Calu3 (cell line): ENCODE data around the gene SLC46A1. TPM values are rescaled to one million over a fixed set of nuclear protein-coding genes. Genes with fewer than 3 reads are reported as not detected.

Experiments
- BruUV-seq: library from RNA; stranded (reverse); fragments of 400-500 nt; replicated peaks from 2 replicates; lab custom pipeline; 2021; lab: Mats Ljungman, UMichigan
- CTCF ChIA-PET: fragments of 300-600 bp; sonication (Branson Sonifier 250); formaldehyde crosslinking; loops from one replicate; lab custom pipeline; 2022; ENCODE audit warnings: antibody characterized with exemption; lab: Charles Lee
- DNase-seq: peaks from one replicate; pipeline ENCODE4 v3.0.0; 2022
- H3K27ac Mint-ChIP-seq: one replicate; pipeline ENCODE4 v1.8.0; 2022; ENCODE audit warnings: mixed read lengths; ENCODE audit not compliant: unreplicated experiment
- H3K27me3 Mint-ChIP-seq: one replicate; pipeline ENCODE4 v1.8.0; 2022; ENCODE audit warnings: mixed read lengths; ENCODE audit not compliant: unreplicated experiment
- H3K36me3 Mint-ChIP-seq: one replicate; pipeline ENCODE4 v1.8.0; 2022; ENCODE audit warnings: mild to moderate bottlenecking, moderate library complexity, mixed read lengths; ENCODE audit not compliant: insufficient read depth, unreplicated experiment
- H3K4me1 Mint-ChIP-seq: one replicate; pipeline ENCODE4 v1.8.0; 2022; ENCODE audit warnings: mild to moderate bottlenecking, low read depth, mixed read lengths; ENCODE audit not compliant: unreplicated experiment
- H3K4me3 Mint-ChIP-seq: one replicate; pipeline ENCODE4 v1.8.0; 2022; ENCODE audit warnings: mild to moderate bottlenecking, low read depth, moderate library complexity, mixed read lengths; ENCODE audit not compliant: unreplicated experiment
- H3K9me3 Mint-ChIP-seq: one replicate; pipeline ENCODE4 v1.8.0; 2022; ENCODE audit warnings: low read depth, mixed read lengths; ENCODE audit not compliant: unreplicated experiment
- intact Hi-C: fragments of 100-400 bp; cut with micrococcal nuclease; formaldehyde crosslinking; loops from one replicate; pipeline ENCODE4 v1.10.0; 2022; ENCODE audit not compliant: unreplicated experiment
- total RNA-seq: library from RNA; stranded (reverse); gene quantifications from 2 replicates; pipeline ENCODE4 v1.2.3, GENCODE V29; 2022
- TF ChIP-seq, protein P1 (sequence below): fragments of 200-600 bp; IDR thresholded peaks from one replicate; pipeline ENCODE4 v1.8.0; 2022; ENCODE audit warnings: antibody characterized with exemption; ENCODE audit not compliant: unreplicated experiment

The SLC46A1 gene
- total RNA-seq, 1 experiment from 2014 or later = 17.0 TPM

DNA sequence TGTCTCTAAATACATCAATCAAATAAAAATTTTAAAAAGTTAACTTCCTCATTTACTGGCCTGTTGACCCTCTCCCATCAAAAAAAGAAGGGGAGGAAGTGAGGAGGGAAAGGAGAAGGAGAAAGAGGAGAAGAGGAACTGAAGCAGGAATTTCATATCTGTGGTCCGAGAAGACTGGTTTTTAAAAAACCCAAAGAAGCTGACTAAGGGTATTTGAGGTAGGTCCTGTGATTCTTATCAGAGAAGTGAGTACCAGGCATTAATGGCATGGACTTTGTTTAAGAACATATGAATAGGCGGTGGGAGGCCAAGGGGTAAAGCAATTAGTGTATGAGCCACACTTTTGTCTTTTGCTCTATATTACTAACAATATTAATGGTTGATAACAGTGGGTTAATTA is 2.0 kb downstream of the SLC46A1 start:
- TF ChIP-seq, protein P1, sequence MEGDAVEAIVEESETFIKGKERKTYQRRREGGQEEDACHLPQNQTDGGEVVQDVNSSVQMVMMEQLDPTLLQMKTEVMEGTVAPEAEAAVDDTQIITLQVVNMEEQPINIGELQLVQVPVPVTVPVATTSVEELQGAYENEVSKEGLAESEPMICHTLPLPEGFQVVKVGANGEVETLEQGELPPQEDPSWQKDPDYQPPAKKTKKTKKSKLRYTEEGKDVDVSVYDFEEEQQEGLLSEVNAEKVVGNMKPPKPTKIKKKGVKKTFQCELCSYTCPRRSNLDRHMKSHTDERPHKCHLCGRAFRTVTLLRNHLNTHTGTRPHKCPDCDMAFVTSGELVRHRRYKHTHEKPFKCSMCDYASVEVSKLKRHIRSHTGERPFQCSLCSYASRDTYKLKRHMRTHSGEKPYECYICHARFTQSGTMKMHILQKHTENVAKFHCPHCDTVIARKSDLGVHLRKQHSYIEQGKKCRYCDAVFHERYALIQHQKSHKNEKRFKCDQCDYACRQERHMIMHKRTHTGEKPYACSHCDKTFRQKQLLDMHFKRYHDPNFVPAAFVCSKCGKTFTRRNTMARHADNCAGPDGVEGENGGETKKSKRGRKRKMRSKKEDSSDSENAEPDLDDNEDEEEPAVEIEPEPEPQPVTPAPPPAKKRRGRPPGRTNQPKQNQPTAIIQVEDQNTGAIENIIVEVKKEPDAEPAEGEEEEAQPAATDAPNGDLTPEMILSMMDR = no peak
- Mint-ChIP-seq H3K4me1 (no peaks in the 10 kb centered on the region), H3K4me3 (no peak overlapping the region), H3K27ac (no peak overlapping the region), H3K27me3 (peaks cover 13% of the 10 kb centered on the region), H3K9me3 (no peaks in the 10 kb centered on the region), H3K36me3 (peaks cover 15% of the 10 kb centered on the region)
- intact Hi-C loops = no loop called here
- CTCF ChIA-PET = interaction anchor here (1.9 kb wide), 1 partner anchor 12 kb away, joined by 8 read pairs; no protein-coding TSS in a partner anchor
- no peak for DNase-seq
- no TSS peak for BruUV-seq

GRCh38 chr17:28402844-28403243 is 3.2 kb downstream of the SLC46A1 start:
- Mint-ChIP-seq H3K36me3 (peaks cover 17% of the 10 kb centered on the region), H3K27me3 (peaks cover 2% of the 10 kb centered on the region), H3K4me1 (no peaks in the 10 kb centered on the region), H3K4me3 (no peak overlapping the region), H3K9me3 (no peaks in the 10 kb centered on the region), H3K27ac (no peak overlapping the region)
- no TSS peak for BruUV-seq
- intact Hi-C loops = no loop called here
- DNase-seq = no peak
- CTCF ChIA-PET = no interaction called here
- TF ChIP-seq, protein P1 = no peak

GRCh38 chr17:28402224-28402630 is 3.8 kb downstream of the SLC46A1 start:
- CTCF ChIA-PET = no interaction called here
- Mint-ChIP-seq H3K9me3 (no peaks in the 10 kb centered on the region), H3K4me1 (no peaks in the 10 kb centered on the region), H3K27me3 (no peaks in the 10 kb centered on the region), H3K4me3 (no peak overlapping the region), H3K27ac (no peak overlapping the region), H3K36me3 (peaks cover 24% of the 10 kb centered on the region)
- TF ChIP-seq, protein P1 = no peak
- no TSS peak for BruUV-seq
- no peak for DNase-seq
- intact Hi-C loops = no loop called here

DNA sequence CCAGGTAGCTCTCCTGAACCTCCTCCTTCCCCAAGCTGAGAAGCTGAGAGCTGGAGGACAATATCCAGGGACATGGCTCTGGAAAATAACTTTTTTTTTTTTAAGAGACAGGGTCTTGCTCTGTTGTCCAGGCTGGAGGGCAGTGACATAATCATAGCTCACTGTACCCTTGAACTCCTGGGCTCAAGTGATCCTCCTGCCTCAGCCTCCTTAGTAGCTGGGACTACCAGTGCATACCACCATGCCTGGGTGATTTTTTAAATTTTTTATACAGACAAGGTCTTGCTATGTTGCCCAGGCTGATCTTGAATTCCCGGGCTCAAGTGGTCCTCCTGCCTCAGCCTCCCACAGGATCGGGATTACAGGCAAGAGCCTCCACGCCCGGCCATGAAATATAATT is 6.2 kb downstream of the SLC46A1 start:
- Mint-ChIP-seq H3K4me1 (no peaks in the 10 kb centered on the region), H3K4me3 (no peak overlapping the region), H3K36me3 (peaks cover 16% of the 10 kb centered on the region), H3K9me3 (no peaks in the 10 kb centered on the region), H3K27me3 (no peaks in the 10 kb centered on the region), H3K27ac (no peak overlapping the region)
- TF ChIP-seq, protein P1 = no peak
- intact Hi-C loops = no loop called here
- no peak for DNase-seq
- no TSS peak for BruUV-seq
- CTCF ChIA-PET = no interaction called here
